HG03108 (cell line): Measurements from ENCODE around the gene CYP4F3.
"Not testable (repeated sequence)": the region's sequence is repeated elsewhere in the genome, so short reads cannot be mapped to it uniquely, and the experiment has no call there.

Experiments
- ATAC-seq: cut with Tn5 transposase; IDR thresholded peaks from one replicate; pipeline ENCODE4 v1.9.1; 2021; ENCODE audit warnings: moderate library complexity; ENCODE audit not compliant: unreplicated experiment

Gene CYP4F3

GRCh38 chr19:15629003-15629880 lies 11.5 kb upstream of the CYP4F3 start:
- no peak for ATAC-seq

- no peak for ATAC-seq
Observed at GRCh38 chr19:15631817-15632216, 8.9 kb upstream of the CYP4F3 start.

- no peak for ATAC-seq
Observed at GRCh38 chr19:15633082-15633835, 7.4 kb upstream of the CYP4F3 start.

GRCh38 chr19:15634105-15634504 lies 6.6 kb upstream of the CYP4F3 start:
- no peak for ATAC-seq

- ATAC-seq: no peak
Observed at GRCh38 chr19:15635016-15635805, 5.5 kb upstream of the CYP4F3 start.

GRCh38 chr19:15636026-15636425 lies 4.7 kb upstream of the CYP4F3 start:
- no peak for ATAC-seq

- ATAC-seq: no peak
Observed at GRCh38 chr19:15639596-15639995, 1.1 kb upstream of the CYP4F3 start.

- ATAC-seq: no peak
Observed at GRCh38 chr19:15640904-15641597, 354 bp downstream of the CYP4F3 start.

- ATAC-seq: no peak
Observed at GRCh38 chr19:15641901-15642491, 1.3 kb downstream of the CYP4F3 start.

- no peak for ATAC-seq
Observed at GRCh38 chr19:15642807-15643206, 2.1 kb downstream of the CYP4F3 start.

- ATAC-seq: no peak
Observed at GRCh38 chr19:15643387-15643786, 2.7 kb downstream of the CYP4F3 start.

GRCh38 chr19:15644066-15644741 lies 3.5 kb downstream of the CYP4F3 start:
- ATAC-seq: no peak

GRCh38 chr19:15644816-15645215 lies 4.1 kb downstream of the CYP4F3 start:
- no peak for ATAC-seq

GRCh38 chr19:15649526-15649925 lies 8.8 kb downstream of the CYP4F3 start:
- ATAC-seq: no peak

- ATAC-seq: not testable (repeated sequence)
Observed at GRCh38 chr19:15650123-15650522, 9.4 kb downstream of the CYP4F3 start.

- no peak for ATAC-seq
Observed at GRCh38 chr19:15651791-15652190, 11.1 kb downstream of the CYP4F3 start.

- no peak for ATAC-seq
Observed at GRCh38 chr19:15652559-15653278, 12.0 kb downstream of the CYP4F3 start.

GRCh38 chr19:15656467-15656866 lies 15.8 kb downstream of the CYP4F3 start:
- ATAC-seq: no peak

- ATAC-seq: no peak
Observed at GRCh38 chr19:15663247-15663646, 22.6 kb downstream of the CYP4F3 start.
